HEK293 (cell line): ENCODE data around the gene PPP4R4.
"Not testable (repeated sequence)": the region's sequence is repeated elsewhere in the genome, so short reads cannot be mapped to it uniquely, and the experiment has no call there.

ENCODE experiments used
- CTCF ChIA-PET: fragments of 350-600 bp; formaldehyde crosslinking; extraction: SDS; loops from one replicate; lab custom pipeline; 2021; ENCODE audit warnings: antibody characterized with exemption; lab: Yijun Ruan, JAX
- POLR2A ChIA-PET: fragments of 300-600 bp; formaldehyde crosslinking; extraction: SDS; loops from one replicate; lab custom pipeline; 2020; ENCODE audit warnings: antibody characterized with exemption, inconsistent platforms; lab: Yijun Ruan, JAX
- H3K27ac ChIP-seq: fragments of 200-500 bp; sonication (Bioruptor generic); 2 replicates; pipeline ENCODE4 v1.5.1; 2014; ENCODE audit warnings: low read depth, low read length, control low read depth, inconsistent platforms; ENCODE audit errors: extremely low read depth
- H3K36me3 ChIP-seq, 2 experiments: fragments of 200-500 bp in 1 of 2; sonication (Bioruptor generic) in 1 of 2; 1 replicate in 1 of 2; 2 replicates in 1 of 2; pipeline ENCODE4 v1.5.1; 2014 to 2017; ENCODE audit warnings: inconsistent platforms in 2 of 2, low read length in 2 of 2; ENCODE audit not compliant: control insufficient read depth in 2 of 2, insufficient read depth in 1 of 2
- H3K4me1 ChIP-seq: fragments of 200-500 bp; sonication (Bioruptor generic); 2 replicates; pipeline ENCODE4 v1.5.1; 2014; ENCODE audit warnings: mild to moderate bottlenecking, low read length, inconsistent platforms; ENCODE audit not compliant: control insufficient read depth, insufficient read depth
- H3K4me3 ChIP-seq: 2 replicates; pipeline ENCODE4 v1.5.1; 2011; ENCODE audit warnings: low read depth, mild to moderate bottlenecking, control low read depth, low read length, moderate library complexity
- H3K9me3 ChIP-seq: fragments of 200-500 bp; sonication (Bioruptor generic); 2 replicates; pipeline ENCODE4 v1.5.1; 2014; ENCODE audit warnings: low read depth, low read length, inconsistent platforms; ENCODE audit not compliant: control insufficient read depth, insufficient read depth
- GFI1B ChIP-seq: fragments of 450-650 bp; formaldehyde crosslinking; IDR thresholded peaks from 2 replicates; pipeline ENCODE4 v1.5.1; 2016; ENCODE audit warnings: missing biosample characterization, missing genetic modification characterization
- YY1 ChIP-seq: fragments of 450-650 bp; formaldehyde crosslinking; IDR thresholded peaks from 2 replicates; pipeline ENCODE4 v1.5.1; 2018; ENCODE audit warnings: missing biosample characterization, missing genetic modification characterization
- ZBTB7A ChIP-seq: fragments of 450-650 bp; formaldehyde crosslinking; IDR thresholded peaks from 2 replicates; pipeline ENCODE4 v1.5.1; 2016; ENCODE audit warnings: low read depth, missing biosample characterization, missing genetic modification characterization
- ZNF146 ChIP-seq: fragments of 450-650 bp; formaldehyde crosslinking; IDR thresholded peaks from 2 replicates; pipeline ENCODE4 v1.5.1; 2016; ENCODE audit warnings: missing biosample characterization, missing genetic modification characterization
- ZNF155 ChIP-seq: fragments of 450-650 bp; formaldehyde crosslinking; IDR thresholded peaks from 2 replicates; pipeline ENCODE4 v1.5.1; 2016; ENCODE audit warnings: missing biosample characterization, missing genetic modification characterization
- ZNF202 ChIP-seq: fragments of 450-650 bp; formaldehyde crosslinking; IDR thresholded peaks from 2 replicates; pipeline ENCODE4 v1.5.1; 2016; ENCODE audit warnings: missing biosample characterization, missing genetic modification characterization, borderline replicate concordance
- ZNF274 ChIP-seq, 2 experiments: fragments of 200-500 bp in 1 of 2; fragments of 450-650 bp in 1 of 2; sonication (Bioruptor generic) in 1 of 2; formaldehyde crosslinking in 1 of 2; IDR thresholded peaks; 2 replicates each; pipeline versions ENCODE4 v1.5.1 to v1.6.1; 2014 to 2016; ENCODE audit warnings: borderline replicate concordance in 1 of 2, inconsistent platforms in 1 of 2, low read length in 1 of 2, missing biosample characterization in 1 of 2, missing genetic modification characterization in 1 of 2
- ZNF529 ChIP-seq: fragments of 450-650 bp; formaldehyde crosslinking; IDR thresholded peaks from 2 replicates; pipeline ENCODE4 v1.5.1; 2017; ENCODE audit warnings: missing genetic modification characterization, missing biosample characterization; ENCODE audit not compliant: insufficient replicate concordance
- ZNF548 ChIP-seq: fragments of 450-650 bp; formaldehyde crosslinking; IDR thresholded peaks from 2 replicates; pipeline ENCODE4 v1.5.1; 2016; ENCODE audit warnings: missing biosample characterization, missing genetic modification characterization
- ZNF555 ChIP-seq: fragments of 450-650 bp; formaldehyde crosslinking; conservative IDR thresholded peaks from 2 replicates; pipeline ENCODE4 v1.5.1; 2017; ENCODE audit warnings: missing biosample characterization, mild to moderate bottlenecking, missing genetic modification characterization, inconsistent platforms
- ZNF658 ChIP-seq: fragments of 450-650 bp; formaldehyde crosslinking; IDR thresholded peaks from 2 replicates; pipeline ENCODE4; 2016; ENCODE audit warnings: missing biosample characterization, missing genetic modification characterization
- ZNF664 ChIP-seq: fragments of 450-650 bp; formaldehyde crosslinking; IDR thresholded peaks from 2 replicates; pipeline ENCODE4 v1.5.1; 2016; ENCODE audit warnings: missing biosample characterization, missing genetic modification characterization
- ZNF707 ChIP-seq: fragments of 450-650 bp; formaldehyde crosslinking; IDR thresholded peaks from 2 replicates; pipeline ENCODE4 v1.5.1; 2016; ENCODE audit warnings: missing biosample characterization, missing genetic modification characterization
- TF ChIP-seq, protein P1 (sequence below): fragments of 450-650 bp; IDR thresholded peaks from 2 replicates; pipeline ENCODE4 v1.5.1; 2018; ENCODE audit warnings: missing biosample characterization, mild to moderate bottlenecking, missing genetic modification characterization
- TF ChIP-seq, protein P2 (sequence below): fragments of 450-650 bp; formaldehyde crosslinking; IDR thresholded peaks from 2 replicates; pipeline ENCODE4 v1.5.1; 2016; ENCODE audit warnings: missing biosample characterization, missing genetic modification characterization
- TF ChIP-seq, protein P3 (sequence below): fragments of 450-650 bp; formaldehyde crosslinking; IDR thresholded peaks from 2 replicates; pipeline ENCODE4 v1.5.1; 2016; ENCODE audit warnings: missing biosample characterization, missing genetic modification characterization
- TF ChIP-seq, protein P4 (sequence below): fragments of 450-650 bp; formaldehyde crosslinking; conservative IDR thresholded peaks from 2 replicates; pipeline ENCODE4 v1.5.1; 2016; ENCODE audit warnings: low read depth, missing biosample characterization, missing genetic modification characterization

The PPP4R4 gene

DNA sequence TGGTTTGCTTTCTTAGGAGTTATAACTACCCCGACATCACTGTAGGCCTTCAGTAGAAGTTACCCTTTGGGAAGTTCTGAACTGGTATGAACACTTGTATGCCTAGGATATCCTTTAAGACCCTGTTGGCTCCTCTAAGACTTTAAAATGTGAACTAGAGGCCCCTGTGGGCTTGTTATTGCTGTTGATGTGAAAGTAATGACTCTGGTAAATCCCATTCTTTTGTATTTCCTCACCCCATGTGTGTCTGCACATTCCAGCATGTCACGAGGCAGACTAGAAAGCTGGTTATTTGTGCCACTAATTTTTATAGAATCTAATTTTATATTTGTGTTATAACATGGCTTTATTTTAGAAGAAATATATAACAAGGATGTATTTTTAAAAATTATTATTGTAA is 70.1 kb downstream of the PPP4R4 start:
- Histone ChIP-seq H3K36me3 (peaks cover 0 to 16% of the 10 kb centered on the region in 2 experiments; a peak in 2 of 3 replicates), H3K27ac (no peak overlapping the region), H3K4me1 (no peaks in the 10 kb centered on the region), H3K4me3 (no peak overlapping the region), H3K9me3 (no peaks in the 10 kb centered on the region)
- ChIA-PET CTCF (no interaction called here), POLR2A (no interaction called here)
- TF ChIP-seq ZNF555 (tag by site-specific recombination) (no peak), ZNF155 (tag by site-specific recombination) (no peak), ZNF548 (no peak)

DNA sequence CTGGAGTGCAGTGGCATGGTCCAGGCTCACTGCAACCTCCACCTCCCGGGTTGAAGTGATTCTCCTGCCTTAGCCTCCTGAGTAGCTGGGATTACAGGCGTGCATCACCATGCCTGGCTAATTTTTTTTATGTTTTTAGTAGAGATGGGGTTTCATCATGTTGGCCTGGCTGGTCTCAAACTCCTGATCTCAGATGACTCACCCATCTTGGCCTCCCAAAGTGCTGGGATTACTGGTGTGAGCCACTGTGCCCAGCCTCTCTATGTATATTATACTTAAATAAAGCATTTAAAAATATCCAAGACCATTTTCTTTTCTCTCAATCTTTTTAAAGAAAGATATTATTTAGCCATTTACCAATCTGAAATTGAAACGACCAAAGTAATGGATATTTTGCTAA is 90.1 kb downstream of the PPP4R4 start:
- H3K9me3 ChIP-seq, POLR2A ChIA-PET, H3K4me3 ChIP-seq, H3K36me3 ChIP-seq, H3K4me1 ChIP-seq, CTCF ChIA-PET, H3K27ac ChIP-seq: not testable (repeated sequence)

DNA sequence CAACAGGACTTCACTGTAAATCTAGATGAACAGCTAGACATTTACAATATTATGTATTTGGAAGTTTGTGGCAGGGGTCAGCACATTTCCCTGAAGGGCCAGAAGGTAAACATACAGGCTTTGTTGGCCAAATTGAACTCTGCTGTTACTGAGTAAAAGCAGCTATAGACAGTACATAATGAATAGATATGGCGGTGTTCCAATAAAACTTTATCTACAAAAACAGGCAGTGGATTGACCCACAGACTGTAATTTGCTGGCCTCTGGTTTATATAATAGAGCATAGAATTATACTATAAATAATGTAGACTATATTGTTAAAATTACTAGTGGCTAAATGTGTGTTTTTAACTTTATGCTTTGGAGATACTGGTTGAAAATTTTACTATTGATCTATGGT is 93.2 kb downstream of the PPP4R4 start:
- CTCF ChIA-PET: no interaction called here
- POLR2A ChIA-PET: no interaction called here
- Histone ChIP-seq H3K9me3 (no peaks in the 10 kb centered on the region), H3K27ac (no peak overlapping the region), H3K36me3 (no peaks in the 10 kb centered on the region; a peak in 1 of 3 replicates), H3K4me3 (no peak overlapping the region), H3K4me1 (no peaks in the 10 kb centered on the region; the same call in 1 of the 2 replicates)
- TF ChIP-seq ZNF658 (tag by site-specific recombination) (no peak), YY1 (tag by site-specific recombination) (no peak), ZNF274 (IDR thresholded peaks at IDR 0.05; ENCODE audit: low read length) (no peak), ZNF274 (tag by site-specific recombination; IDR thresholded peaks at IDR 0.05; ENCODE audit: borderline replicate concordance) (no peak), ZNF664 (tag by site-specific recombination) (no peak), ZBTB7A (tag by site-specific recombination) (no peak), ZNF202 (tag by site-specific recombination) (no peak), GFI1B (tag by site-specific recombination) (no peak), ZNF707 (tag by site-specific recombination) (no peak), ZNF529 (tag by site-specific recombination) (no peak), ZNF146 (tag by site-specific recombination) (no peak)
- TF ChIP-seq, protein P1, sequence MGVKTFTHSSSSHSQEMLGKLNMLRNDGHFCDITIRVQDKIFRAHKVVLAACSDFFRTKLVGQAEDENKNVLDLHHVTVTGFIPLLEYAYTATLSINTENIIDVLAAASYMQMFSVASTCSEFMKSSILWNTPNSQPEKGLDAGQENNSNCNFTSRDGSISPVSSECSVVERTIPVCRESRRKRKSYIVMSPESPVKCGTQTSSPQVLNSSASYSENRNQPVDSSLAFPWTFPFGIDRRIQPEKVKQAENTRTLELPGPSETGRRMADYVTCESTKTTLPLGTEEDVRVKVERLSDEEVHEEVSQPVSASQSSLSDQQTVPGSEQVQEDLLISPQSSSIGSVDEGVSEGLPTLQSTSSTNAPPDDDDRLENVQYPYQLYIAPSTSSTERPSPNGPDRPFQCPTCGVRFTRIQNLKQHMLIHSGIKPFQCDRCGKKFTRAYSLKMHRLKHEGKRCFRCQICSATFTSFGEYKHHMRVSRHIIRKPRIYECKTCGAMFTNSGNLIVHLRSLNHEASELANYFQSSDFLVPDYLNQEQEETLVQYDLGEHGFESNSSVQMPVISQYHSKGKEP (tag by site-specific recombination): no peak
- TF ChIP-seq, protein P2, sequence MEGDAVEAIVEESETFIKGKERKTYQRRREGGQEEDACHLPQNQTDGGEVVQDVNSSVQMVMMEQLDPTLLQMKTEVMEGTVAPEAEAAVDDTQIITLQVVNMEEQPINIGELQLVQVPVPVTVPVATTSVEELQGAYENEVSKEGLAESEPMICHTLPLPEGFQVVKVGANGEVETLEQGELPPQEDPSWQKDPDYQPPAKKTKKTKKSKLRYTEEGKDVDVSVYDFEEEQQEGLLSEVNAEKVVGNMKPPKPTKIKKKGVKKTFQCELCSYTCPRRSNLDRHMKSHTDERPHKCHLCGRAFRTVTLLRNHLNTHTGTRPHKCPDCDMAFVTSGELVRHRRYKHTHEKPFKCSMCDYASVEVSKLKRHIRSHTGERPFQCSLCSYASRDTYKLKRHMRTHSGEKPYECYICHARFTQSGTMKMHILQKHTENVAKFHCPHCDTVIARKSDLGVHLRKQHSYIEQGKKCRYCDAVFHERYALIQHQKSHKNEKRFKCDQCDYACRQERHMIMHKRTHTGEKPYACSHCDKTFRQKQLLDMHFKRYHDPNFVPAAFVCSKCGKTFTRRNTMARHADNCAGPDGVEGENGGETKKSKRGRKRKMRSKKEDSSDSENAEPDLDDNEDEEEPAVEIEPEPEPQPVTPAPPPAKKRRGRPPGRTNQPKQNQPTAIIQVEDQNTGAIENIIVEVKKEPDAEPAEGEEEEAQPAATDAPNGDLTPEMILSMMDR (tag by site-specific recombination): no peak
- TF ChIP-seq, protein P3, sequence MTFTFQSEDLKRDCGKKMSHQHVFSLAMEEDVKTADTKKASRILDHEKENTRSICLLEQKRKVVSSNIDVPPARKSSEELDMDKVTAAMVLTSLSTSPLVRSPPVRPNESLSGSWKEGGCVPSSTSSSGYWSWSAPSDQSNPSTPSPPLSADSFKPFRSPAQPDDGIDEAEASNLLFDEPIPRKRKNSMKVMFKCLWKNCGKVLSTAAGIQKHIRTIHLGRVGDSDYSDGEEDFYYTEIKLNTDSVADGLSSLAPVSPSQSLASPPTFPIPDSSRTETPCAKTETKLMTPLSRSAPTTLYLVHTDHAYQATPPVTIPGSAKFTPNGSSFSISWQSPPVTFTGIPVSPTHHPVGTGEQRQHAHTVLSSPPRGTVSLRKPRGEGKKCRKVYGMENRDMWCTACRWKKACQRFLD (tag by site-specific recombination): no peak
- TF ChIP-seq, protein P4, sequence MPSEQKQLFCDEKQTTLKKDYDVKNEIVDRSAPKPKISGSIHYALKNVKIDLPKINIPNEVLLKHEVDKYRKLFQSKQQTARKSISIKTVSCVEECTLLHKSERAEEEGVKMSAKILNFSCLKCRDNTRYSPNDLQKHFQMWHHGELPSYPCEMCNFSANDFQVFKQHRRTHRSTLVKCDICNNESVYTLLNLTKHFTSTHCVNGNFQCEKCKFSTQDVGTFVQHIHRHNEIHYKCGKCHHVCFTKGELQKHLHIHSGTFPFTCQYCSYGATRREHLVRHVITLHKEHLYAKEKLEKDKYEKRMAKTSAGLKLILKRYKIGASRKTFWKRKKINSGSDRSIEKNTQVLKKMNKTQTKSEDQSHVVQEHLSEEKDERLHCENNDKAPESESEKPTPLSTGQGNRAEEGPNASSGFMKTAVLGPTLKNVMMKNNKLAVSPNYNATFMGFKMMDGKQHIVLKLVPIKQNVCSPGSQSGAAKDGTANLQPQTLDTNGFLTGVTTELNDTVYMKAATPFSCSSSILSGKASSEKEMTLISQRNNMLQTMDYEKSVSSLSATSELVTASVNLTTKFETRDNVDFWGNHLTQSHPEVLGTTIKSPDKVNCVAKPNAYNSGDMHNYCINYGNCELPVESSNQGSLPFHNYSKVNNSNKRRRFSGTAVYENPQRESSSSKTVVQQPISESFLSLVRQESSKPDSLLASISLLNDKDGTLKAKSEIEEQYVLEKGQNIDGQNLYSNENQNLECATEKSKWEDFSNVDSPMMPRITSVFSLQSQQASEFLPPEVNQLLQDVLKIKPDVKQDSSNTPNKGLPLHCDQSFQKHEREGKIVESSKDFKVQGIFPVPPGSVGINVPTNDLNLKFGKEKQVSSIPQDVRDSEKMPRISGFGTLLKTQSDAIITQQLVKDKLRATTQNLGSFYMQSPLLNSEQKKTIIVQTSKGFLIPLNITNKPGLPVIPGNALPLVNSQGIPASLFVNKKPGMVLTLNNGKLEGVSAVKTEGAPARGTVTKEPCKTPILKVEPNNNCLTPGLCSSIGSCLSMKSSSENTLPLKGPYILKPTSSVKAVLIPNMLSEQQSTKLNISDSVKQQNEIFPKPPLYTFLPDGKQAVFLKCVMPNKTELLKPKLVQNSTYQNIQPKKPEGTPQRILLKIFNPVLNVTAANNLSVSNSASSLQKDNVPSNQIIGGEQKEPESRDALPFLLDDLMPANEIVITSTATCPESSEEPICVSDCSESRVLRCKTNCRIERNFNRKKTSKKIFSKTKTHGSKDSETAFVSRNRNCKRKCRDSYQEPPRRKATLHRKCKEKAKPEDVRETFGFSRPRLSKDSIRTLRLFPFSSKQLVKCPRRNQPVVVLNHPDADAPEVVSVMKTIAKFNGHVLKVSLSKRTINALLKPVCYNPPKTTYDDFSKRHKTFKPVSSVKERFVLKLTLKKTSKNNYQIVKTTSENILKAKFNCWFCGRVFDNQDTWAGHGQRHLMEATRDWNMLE (tag by site-specific recombination): no peak

DNA sequence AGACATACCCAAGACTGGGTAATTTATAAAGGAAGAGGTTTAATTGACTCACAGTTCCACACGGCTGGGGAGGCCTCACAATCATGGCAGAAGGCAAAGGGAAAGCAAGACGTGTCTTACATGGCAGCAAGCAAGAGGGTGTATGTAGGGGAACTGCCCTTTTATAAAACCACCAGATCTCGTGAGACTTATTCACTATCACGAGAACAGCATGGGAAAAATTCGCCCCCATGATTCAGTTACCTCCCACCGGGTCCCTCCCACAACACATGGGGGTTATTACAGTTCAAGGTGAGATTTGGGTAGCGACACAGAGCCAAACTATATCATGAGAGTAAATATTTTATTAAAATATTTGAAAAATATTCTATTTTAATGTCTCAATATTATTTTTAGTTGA is 94.5 kb downstream of the PPP4R4 start:
- H3K4me3 ChIP-seq, H3K4me1 ChIP-seq, H3K9me3 ChIP-seq, H3K27ac ChIP-seq, CTCF ChIA-PET, H3K36me3 ChIP-seq, POLR2A ChIA-PET: not testable (repeated sequence)
